HG03175 (cell line): ENCODE results near the gene ARHGAP24.

Experiments used
- ATAC-seq: cut with Tn5 transposase; IDR thresholded peaks from one replicate; pipeline ENCODE4 v1.9.1; 2021; ENCODE audit warnings: mild to moderate bottlenecking, moderate library complexity; ENCODE audit not compliant: unreplicated experiment

Gene ARHGAP24

DNA sequence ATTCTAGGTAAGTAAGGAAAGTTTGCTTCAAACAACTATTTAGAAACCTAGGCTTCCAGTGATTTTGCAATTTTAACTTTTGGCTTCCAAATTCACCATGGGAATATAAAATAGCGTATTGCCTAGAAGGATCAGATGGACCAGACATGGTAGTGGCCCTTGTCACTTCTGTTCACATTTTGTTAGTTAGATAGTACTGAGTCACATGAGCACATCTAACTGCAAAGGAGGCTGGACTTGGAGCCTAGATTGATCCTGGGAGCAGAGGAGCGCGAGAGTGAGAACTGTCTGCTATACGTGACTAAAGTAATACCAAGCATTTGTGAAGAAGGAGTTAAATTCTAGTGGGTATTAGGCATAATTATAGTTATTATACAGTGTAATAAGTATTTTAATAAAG lies 102.4 kb downstream of the ARHGAP24 start:
- ATAC-seq: no peak

DNA sequence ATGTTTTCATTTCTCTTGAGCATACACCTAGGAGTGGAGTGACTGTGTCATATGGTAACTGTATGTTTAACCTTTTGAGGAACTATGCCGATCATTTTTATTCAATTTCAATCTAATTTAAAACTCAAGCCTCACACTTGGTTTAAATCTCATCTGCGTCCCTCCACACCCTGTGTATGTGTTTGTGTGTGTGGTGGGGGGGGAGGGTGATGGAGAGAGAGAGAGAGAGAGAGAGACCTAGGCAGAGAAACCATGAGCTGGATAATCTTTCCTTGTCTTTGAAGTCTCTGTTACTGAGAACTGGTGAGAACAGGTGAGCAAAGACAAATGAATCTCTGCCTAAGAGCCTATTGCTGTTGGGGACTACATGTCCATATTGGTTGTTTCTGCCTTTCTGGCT lies 105.0 kb downstream of the ARHGAP24 start:
- ATAC-seq: no peak

GRCh38 chr4:85580489-85580888 lies 105.5 kb downstream of the ARHGAP24 start:
- no peak for ATAC-seq

DNA sequence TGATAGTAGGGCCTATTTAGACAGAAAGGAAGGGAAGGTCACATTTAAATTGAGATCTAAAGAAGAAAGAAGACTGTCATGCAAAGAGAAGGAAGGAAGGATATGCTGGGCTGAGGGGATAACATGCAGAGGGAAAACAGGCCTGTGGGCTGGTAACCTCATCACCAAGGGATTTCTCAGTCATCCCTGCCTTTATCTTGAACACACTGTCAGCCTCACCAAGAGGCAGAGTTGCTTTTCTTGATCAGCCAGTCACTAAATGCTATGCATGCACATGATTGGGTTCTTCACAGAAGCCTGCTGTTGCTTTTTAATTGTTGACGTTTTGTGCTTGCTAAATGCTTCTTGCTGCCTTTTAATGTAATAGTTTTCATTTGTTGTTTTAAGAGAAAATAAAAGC lies 113.0 kb downstream of the ARHGAP24 start:
- ATAC-seq: no peak

GRCh38 chr4:85591406-85592098 lies 116.6 kb downstream of the ARHGAP24 start:
- ATAC-seq: no peak

DNA sequence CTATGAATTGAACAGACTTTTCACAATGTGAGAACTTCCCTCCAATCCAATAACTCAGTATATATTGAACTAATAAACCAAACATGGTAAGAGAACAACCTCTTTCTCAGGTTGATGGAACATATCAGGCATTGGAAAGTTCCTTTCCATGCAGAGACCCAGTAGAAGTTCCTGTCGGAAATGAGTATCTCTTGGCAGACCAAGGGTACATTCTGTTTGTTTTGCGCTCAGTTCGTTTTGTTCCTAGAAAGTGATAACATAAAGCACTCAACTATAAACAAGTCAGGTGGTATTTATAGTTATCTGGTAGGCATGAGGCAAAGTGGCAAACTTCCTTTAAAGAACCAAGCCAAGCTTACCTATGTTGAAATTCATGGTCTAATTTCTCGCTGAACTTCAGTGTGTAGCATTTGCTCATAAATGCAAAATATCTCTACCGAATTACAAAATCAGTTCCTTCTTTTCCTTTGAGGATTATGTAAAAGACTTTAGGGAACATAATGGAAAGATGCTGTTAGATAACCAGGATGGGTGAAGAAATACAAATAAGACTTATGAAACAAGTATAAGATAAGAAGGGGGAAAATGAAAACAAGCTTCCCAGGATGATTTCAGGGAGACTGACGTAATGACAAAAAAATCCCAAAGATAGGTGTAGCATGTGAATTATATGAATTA lies 120.3 kb downstream of the ARHGAP24 start:
- ATAC-seq: no peak

DNA sequence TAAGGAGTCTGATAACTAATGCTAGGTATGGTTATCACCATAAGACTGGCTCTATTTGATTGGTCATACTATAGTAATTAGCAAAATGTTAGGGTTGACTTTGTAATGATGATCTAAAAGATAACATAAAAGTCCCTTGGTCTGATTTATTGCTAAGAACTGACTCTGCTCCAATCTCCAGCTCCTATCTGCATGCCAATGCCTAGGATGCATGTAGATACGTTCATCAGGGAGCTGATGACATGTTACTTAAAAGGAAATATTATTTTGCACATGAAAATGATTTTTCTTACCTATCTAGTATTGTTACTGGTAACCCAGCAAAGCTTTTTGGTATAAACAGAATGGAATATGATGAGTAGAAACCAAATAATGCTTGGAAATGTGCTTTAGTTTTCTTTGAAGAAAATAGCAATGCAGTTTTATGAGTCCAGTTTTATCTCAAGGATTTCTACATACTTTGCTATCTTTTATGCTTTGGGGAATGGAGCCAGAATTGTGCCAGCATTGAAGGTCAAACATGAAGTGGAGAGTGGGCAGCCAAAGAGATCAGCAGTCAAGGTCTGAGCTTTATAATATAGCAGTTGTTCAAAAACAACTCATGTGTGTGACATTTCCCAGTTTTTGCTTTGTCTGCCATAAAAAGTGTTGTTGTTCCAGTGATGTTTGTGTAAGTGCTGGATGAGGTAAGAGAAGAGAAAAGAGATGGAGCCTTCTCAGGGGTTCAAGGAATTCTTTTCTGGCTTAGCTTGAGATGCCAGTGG lies 121.0 kb downstream of the ARHGAP24 start:
- no peak for ATAC-seq

DNA sequence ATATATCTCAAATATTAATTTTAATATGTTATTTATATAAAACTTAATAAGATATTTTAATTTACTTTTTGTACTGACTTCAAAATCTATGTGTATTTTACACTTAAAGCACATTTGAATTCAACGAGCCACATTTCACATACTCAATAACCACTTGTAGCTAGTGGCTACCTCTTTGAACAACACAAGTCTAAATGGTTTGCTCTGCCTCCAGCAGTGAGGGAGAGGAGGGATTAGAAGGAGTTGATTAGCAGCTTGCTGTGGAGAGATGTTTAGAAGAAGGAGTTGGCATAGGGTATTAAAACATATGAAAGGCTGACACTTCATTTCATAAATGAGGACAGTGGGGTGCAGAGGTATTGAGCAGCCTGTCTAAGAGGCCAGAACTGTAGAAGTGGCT lies 124.0 kb downstream of the ARHGAP24 start:
- ATAC-seq: no peak

GRCh38 chr4:85600501-85600900 lies 125.6 kb downstream of the ARHGAP24 start:
- ATAC-seq: no peak

- ATAC-seq: peak; percentile 47
Measured at GRCh38 chr4:85603437-85604336, 128.7 kb downstream of the ARHGAP24 start.

DNA sequence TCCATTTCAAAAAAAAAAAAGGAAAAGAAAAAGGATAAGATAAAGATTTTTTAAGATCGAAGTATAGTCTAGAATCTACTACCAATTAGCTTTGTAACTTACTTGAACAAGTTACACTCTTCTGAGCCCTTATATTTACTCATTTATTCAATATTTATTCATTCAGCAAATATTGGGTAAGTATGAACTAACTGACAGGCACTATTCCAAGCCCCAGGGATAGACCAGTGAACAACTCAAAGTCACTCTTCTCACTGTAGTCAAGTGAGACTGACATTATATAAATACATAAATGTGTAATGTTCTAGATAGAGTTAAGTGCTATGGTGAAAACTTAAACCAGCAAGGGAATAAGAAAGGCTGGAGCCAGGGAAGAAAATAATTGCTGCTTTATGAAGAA lies 131.6 kb downstream of the ARHGAP24 start:
- no peak for ATAC-seq

GRCh38 chr4:85607624-85608023 lies 132.7 kb downstream of the ARHGAP24 start:
- ATAC-seq: peak; percentile 72

DNA sequence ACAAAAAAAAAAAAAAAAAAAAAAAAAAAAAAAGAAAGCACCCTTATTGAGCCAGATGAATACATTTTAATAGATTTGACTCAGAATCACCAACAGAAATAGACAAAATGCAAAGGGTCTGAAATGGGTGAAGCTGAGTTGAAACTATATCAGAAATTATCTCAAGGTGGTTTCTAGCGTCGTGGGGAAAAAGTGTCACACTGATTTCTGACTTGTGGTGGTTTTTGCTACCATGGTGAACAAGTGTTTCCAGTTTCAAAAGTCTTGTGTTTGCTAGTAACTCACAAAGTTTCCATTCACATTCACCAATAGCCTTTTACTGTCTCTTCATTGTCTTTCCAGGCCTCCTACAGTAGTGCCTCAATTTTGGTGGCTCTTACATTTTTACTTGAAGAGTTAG lies 135.5 kb downstream of the ARHGAP24 start:
- peak; percentile 81 for ATAC-seq

- ATAC-seq: no peak
Measured at GRCh38 chr4:85611661-85612060, 136.7 kb downstream of the ARHGAP24 start.

DNA sequence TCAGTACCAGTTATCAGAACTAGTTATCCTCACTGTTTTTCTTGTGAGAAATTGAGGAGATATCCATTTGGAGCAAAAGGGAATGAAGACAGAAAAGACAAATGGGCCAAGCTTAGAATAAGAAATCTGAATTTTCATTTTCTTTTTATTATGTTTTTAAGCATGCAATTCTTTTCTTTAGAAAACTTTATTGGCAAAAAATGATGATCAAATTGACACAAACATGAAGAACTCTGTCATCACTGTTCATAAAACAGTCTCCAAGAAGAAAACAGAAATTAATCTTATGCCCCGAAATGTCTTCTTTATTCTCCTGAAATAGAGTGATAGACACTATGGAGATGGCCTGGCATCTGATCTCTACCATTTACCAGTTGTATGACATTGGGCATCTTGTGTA lies 139.0 kb downstream of the ARHGAP24 start:
- no peak for ATAC-seq

GRCh38 chr4:85615952-85616351 lies 141.0 kb downstream of the ARHGAP24 start:
- no peak for ATAC-seq

GRCh38 chr4:85617202-85617601 lies 142.3 kb downstream of the ARHGAP24 start:
- no peak for ATAC-seq

- ATAC-seq: no peak
Measured at GRCh38 chr4:85632981-85633380, 158.0 kb downstream of the ARHGAP24 start.

DNA sequence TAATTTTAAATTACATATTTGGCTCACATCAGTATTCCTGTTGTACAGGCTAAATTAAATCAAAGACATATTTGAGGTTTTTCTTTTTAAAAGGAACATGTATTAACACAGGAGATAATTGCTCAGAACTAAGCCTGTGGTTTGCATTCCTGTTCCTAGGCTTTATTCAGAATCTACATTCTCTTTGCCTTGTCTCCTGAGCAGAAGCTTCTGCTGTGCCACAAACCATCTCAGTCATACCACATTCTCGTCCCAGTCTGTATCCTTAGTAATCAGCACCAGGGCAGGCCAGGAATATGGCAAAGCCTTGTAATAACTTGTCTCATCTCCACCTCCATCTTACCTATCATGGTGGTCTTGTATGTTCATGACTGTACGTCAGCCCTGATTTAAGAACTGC lies 162.8 kb downstream of the ARHGAP24 start:
- no peak for ATAC-seq

DNA sequence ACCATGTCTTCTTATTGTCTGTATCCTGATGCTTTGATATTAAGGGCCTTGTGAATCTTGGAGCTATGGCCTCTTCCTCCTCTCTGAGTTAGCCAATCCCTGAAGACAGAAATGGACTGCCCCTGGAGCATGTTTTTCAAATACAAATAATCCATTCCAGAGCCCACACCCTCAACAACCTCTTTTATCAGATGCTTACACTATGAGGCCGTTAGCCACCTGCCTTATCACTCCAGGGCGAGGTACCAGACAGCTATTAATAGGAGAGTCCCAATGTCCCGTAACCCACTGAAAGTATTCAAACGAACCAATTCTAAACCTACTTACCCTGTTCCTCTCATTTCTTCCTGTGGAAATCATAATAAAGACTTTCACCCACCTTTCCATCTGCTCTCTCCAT lies 165.0 kb downstream of the ARHGAP24 start:
- ATAC-seq: no peak
